A549 (cell line): ENCODE results near the gene LMF2. TPM values are rescaled to one million over a fixed set of nuclear protein-coding genes. Genes with fewer than 3 reads are reported as not detected.

Experiments used
- ATAC-seq, 2 experiments: fragments of 200-7000 bp in 1 of 2; fragments of >200 bp in 1 of 2; cut with Nextera tagmentation in 1 of 2; cut with Tn5 transposase in 1 of 2; 3 replicates each; pipeline versions ENCODE4 v1.8.0 to v1.9.1; 2018 to 2020; ENCODE audit warnings: mild to moderate bottlenecking in 1 of 2, moderate library complexity in 1 of 2
- CTCF ChIA-PET: fragments of 300-600 bp; sonication (Branson Sonifier 250); formaldehyde crosslinking; extraction: SDS; loops from one replicate; lab custom pipeline; 2021; ENCODE audit warnings: antibody characterized with exemption, inconsistent platforms; lab: Yijun Ruan, JAX
- POLR2A ChIA-PET: fragments of 350-600 bp; formaldehyde crosslinking; extraction: SDS; loops from one replicate; lab custom pipeline; 2021; ENCODE audit warnings: antibody characterized with exemption, inconsistent platforms; lab: Yijun Ruan, JAX
- DNase-seq, 2 experiments: peaks; one replicate each; pipeline versions ENCODE4 v3.0.0 to v3.0.0-alpha.2; 2011 to 2016; ENCODE audit warnings: low read depth in 1 of 2, low spot score in 1 of 2
- FAIRE-seq: peaks from 2 replicates; lab custom pipeline; 2011; peaks lifted over from hg19 to GRCh38; lab: Jason Lieb, UNC
- H3K27ac ChIP-seq, 2 experiments: fragments of >200 bp; sonication (Bioruptor Twin); formaldehyde crosslinking; 3 replicates each; pipeline ENCODE4 v1.5.1; 2016 to 2017
- H3K4me1 ChIP-seq: fragments of >200 bp; sonication (Bioruptor Twin); formaldehyde crosslinking; 3 replicates; pipeline ENCODE4 v1.6.1; 2016
- H3K4me2 ChIP-seq: fragments of >200 bp; sonication (Bioruptor Twin); formaldehyde crosslinking; 3 replicates; pipeline ENCODE4 v1.6.1; 2016
- H3K4me3 ChIP-seq: fragments of >200 bp; sonication (Bioruptor Twin); formaldehyde crosslinking; 3 replicates; pipeline ENCODE4 v1.5.1; 2016
- H3K9me3 ChIP-seq: fragments of >200 bp; sonication (Bioruptor Twin); formaldehyde crosslinking; 3 replicates; pipeline ENCODE4 v1.6.1; 2016
- BCL3 ChIP-seq: fragments of >200 bp; sonication (Bioruptor Twin); formaldehyde crosslinking; IDR thresholded peaks from 3 replicates; pipeline ENCODE4 v1.6.1; 2016
- CTCF ChIP-seq: fragments of >200 bp; sonication (Bioruptor Twin); formaldehyde crosslinking; IDR thresholded peaks from 3 replicates; pipeline ENCODE4 v1.5.1; 2016
- FOXS1 ChIP-seq: fragments of 250-450 bp; sonication (Bioruptor Pico); IDR thresholded peaks from 2 replicates; pipeline ENCODE4 v1.5.0; 2020; ENCODE audit warnings: mild to moderate bottlenecking, moderate library complexity
- GATA3 ChIP-seq: IDR thresholded peaks from 2 replicates; pipeline ENCODE4 v1.6.1; 2012; ENCODE audit warnings: borderline replicate concordance
- HEYL ChIP-seq: fragments of 250-450 bp; sonication (Bioruptor Pico); IDR thresholded peaks from 2 replicates; pipeline ENCODE4 v1.8.0; 2021; ENCODE audit warnings: mild to moderate bottlenecking, moderate library complexity
- HMGXB4 ChIP-seq: fragments of 250-450 bp; sonication (Bioruptor Pico); IDR thresholded peaks from 2 replicates; pipeline ENCODE4 v1.5.0; 2021; ENCODE audit warnings: mild to moderate bottlenecking, moderate library complexity, borderline replicate concordance
- HOXA7 ChIP-seq: fragments of 250-450 bp; sonication (Bioruptor Pico); IDR thresholded peaks from 2 replicates; pipeline ENCODE4 v1.5.0; 2020; ENCODE audit warnings: mild to moderate bottlenecking, moderate library complexity
- HOXB5 ChIP-seq: fragments of 250-450 bp; sonication (Bioruptor Pico); IDR thresholded peaks from 2 replicates; pipeline ENCODE4 v1.5.0; 2020; ENCODE audit warnings: mild to moderate bottlenecking, moderate library complexity
- NR3C1 ChIP-seq: fragments of >200 bp; sonication (Bioruptor Twin); formaldehyde crosslinking; IDR thresholded peaks from 3 replicates; pipeline ENCODE4 v1.6.1; 2017
- PHF8 ChIP-seq: fragments of 200-600 bp; sonication (generic); IDR thresholded peaks from 2 replicates; pipeline ENCODE4 v1.6.1; 2016; ENCODE audit warnings: low read depth, mild to moderate bottlenecking, antibody characterized with exemption, moderate library complexity, borderline replicate concordance
- RARB ChIP-seq: fragments of 250-450 bp; sonication (Bioruptor Pico); IDR thresholded peaks from 2 replicates; pipeline ENCODE4 v1.8.0; 2021; ENCODE audit warnings: mild to moderate bottlenecking, moderate library complexity
- RCOR1 ChIP-seq: fragments of 150-350 bp; IDR thresholded peaks from 2 replicates; pipeline ENCODE4 v1.6.1; 2014; ENCODE audit warnings: antibody characterized with exemption, low read length, low read depth
- TP53 ChIP-seq: fragments of 250-450 bp; sonication (Bioruptor Pico); IDR thresholded peaks from 2 replicates; pipeline ENCODE4 v1.5.0; 2021; ENCODE audit warnings: mild to moderate bottlenecking, moderate library complexity
- ZFP36 ChIP-seq: fragments of 450-650 bp; IDR thresholded peaks from 2 replicates; pipeline ENCODE4 v1.6.1; 2014; ENCODE audit warnings: borderline replicate concordance; ENCODE audit not compliant: partially characterized antibody
- WGBS: methylation state at CpG from one replicate; pipeline ENCODE4 v1.1.6; 2017; ENCODE audit errors: missing lambda C conversion rate; 5-methylcytosine and 5-hydroxymethylcytosine counted together
- polyA plus RNA-seq, 4 experiments: library from polyadenylated mRNA; depleted of rRNA in 3 of 4; stranded (reverse); fragments of >200 nt; fragmentation: RNase III in 1 of 4; extraction: RNeasy Plus Mini Kit Qiagen cat#74134 plus additional on column Dnase treatment in 1 of 4; gene quantifications; 2 replicates in 3 of 4; 3 replicates in 1 of 4; pipeline ENCODE4 v1.2.3, GENCODE V29; 2011 to 2017
- TF ChIP-seq, protein P1 (sequence below): fragments of 200-600 bp; sonication (generic); IDR thresholded peaks from 2 replicates; pipeline ENCODE4 v1.6.1; 2016; ENCODE audit warnings: antibody characterized with exemption, mild to moderate bottlenecking, moderate library complexity
- TF ChIP-seq, protein P2 (sequence below): IDR thresholded peaks from 2 replicates; pipeline ENCODE4 v1.6.1; 2012; ENCODE audit warnings: low read depth, borderline replicate concordance
- TF ChIP-seq, protein P3 (sequence below): IDR thresholded peaks from 2 replicates; pipeline ENCODE4 v1.6.1; 2012

The LMF2 gene
- polyA plus RNA-seq, 2 of the 4 experiments (the other 2 are of a cell fraction): 13.0 to 32.5 TPM

DNA sequence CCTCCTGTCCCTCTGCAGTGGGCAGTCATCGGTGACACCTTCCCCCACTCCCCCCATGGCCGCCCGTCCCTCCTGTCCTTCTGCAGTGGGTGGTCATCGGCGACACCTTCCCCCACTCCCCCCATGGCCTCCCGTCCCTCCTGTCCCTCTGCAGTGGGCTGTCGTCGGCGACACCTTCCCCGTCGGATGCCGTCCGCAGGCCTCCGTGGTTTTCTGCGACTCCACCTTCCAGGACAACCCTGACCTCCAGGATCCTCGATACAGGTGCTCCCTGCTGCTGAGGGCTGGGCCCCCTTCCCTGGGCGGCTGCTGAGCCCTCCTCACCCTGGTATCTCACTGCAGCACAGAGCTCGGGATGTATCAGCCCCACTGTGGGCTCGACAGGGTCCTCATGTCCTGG is 18.6 kb downstream of the LMF2 start (continued):
- no peak for TF ChIP-seq CTCF
- no peak for TF ChIP-seq HOXA7
- TF ChIP-seq, protein P1, sequence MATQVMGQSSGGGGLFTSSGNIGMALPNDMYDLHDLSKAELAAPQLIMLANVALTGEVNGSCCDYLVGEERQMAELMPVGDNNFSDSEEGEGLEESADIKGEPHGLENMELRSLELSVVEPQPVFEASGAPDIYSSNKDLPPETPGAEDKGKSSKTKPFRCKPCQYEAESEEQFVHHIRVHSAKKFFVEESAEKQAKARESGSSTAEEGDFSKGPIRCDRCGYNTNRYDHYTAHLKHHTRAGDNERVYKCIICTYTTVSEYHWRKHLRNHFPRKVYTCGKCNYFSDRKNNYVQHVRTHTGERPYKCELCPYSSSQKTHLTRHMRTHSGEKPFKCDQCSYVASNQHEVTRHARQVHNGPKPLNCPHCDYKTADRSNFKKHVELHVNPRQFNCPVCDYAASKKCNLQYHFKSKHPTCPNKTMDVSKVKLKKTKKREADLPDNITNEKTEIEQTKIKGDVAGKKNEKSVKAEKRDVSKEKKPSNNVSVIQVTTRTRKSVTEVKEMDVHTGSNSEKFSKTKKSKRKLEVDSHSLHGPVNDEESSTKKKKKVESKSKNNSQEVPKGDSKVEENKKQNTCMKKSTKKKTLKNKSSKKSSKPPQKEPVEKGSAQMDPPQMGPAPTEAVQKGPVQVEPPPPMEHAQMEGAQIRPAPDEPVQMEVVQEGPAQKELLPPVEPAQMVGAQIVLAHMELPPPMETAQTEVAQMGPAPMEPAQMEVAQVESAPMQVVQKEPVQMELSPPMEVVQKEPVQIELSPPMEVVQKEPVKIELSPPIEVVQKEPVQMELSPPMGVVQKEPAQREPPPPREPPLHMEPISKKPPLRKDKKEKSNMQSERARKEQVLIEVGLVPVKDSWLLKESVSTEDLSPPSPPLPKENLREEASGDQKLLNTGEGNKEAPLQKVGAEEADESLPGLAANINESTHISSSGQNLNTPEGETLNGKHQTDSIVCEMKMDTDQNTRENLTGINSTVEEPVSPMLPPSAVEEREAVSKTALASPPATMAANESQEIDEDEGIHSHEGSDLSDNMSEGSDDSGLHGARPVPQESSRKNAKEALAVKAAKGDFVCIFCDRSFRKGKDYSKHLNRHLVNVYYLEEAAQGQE: no peak

DNA sequence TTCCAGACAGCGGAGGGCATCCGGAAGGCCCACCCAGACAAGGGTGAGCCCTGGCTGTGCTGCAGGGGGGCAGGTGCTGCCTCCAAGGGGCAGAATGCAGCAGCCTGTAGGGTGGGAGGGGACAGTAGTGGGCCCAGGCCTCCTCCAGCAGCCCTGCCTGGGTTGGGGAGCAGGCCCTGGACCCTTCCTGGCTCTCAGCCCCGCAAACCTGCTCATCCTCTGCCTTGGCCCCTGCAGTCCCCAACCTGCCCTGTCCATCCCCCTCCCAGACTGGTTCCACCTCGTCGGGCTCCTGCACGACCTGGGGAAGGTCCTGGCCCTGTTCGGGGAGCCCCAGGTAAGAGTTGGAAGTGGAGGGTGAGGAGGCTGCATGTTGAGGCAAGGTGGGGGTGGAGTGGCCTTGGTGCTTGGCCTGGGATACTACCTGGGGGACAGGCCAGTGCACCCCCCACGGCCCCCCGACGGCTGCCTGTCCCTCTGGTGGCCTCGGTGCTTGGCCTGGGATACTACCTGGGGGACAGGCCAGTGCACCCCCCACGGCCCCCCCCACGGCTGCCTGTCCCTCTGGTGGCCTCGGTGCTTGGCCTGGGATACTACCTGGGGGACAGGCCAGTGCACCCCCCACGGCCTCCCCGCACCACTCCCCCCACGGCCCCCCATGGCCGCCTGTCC is 19.4 kb downstream of the LMF2 start:
- ChIA-PET CTCF (interaction anchor here (1.5 to 1.9 kb wide), 2 partner anchors 10 to 133 kb away, joined by 4 to 9 read pairs; no protein-coding TSS in a partner anchor), POLR2A (no interaction called here)
- H3K4me2 ChIP-seq: no peak overlapping the region
- H3K9me3 ChIP-seq: no peaks in the 10 kb centered on the region
- H3K4me3 ChIP-seq: no peak overlapping the region
- WGBS: 85% methylated on average over 5 of the region's 18 CpGs
- no peak overlapping the region for H3K27ac ChIP-seq
- FAIRE-seq (no peak), DNase-seq (no peak), ATAC-seq (no peak)
- TF ChIP-seq, protein P2, sequence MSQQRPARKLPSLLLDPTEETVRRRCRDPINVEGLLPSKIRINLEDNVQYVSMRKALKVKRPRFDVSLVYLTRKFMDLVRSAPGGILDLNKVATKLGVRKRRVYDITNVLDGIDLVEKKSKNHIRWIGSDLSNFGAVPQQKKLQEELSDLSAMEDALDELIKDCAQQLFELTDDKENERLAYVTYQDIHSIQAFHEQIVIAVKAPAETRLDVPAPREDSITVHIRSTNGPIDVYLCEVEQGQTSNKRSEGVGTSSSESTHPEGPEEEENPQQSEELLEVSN: no peak
- no peak for TF ChIP-seq PHF8
- TF ChIP-seq NR3C1: no peak
- no peak for TF ChIP-seq TP53 (CRISPR knock-in tag)
- no peak for TF ChIP-seq HMGXB4 (CRISPR knock-in tag)
- TF ChIP-seq ZFP36: no peak
- no peak for TF ChIP-seq FOXS1 (CRISPR knock-in tag)
- no peak for TF ChIP-seq RCOR1
- TF ChIP-seq GATA3: no peak
- TF ChIP-seq, protein P3, sequence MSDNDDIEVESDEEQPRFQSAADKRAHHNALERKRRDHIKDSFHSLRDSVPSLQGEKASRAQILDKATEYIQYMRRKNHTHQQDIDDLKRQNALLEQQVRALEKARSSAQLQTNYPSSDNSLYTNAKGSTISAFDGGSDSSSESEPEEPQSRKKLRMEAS: no peak
- TF ChIP-seq HOXB5 (CRISPR knock-in tag): no peak
- TF ChIP-seq, protein P1: no peak
- TF ChIP-seq BCL3: no peak
- no peak for TF ChIP-seq RARB
- TF ChIP-seq HEYL (CRISPR knock-in tag): no peak
- peaks cover 24% of the 10 kb centered on the region; the same call in 2 of the 3 replicates for H3K4me1 ChIP-seq
